Measurements from ENCODE around the gene EIF4G2.
A peak's percentile ranks its signal among the peaks of the same experiment; 100 is the strongest.

Gene EIF4G2

GRCh38 chr11:10758957-10759356 lies 49.8 kb downstream of the EIF4G2 start:
- Histone ChIP-seq H3K4me3 (ENCODE audit: insufficient read depth, low read depth, low read length, poor library complexity, severe bottlenecking) (no peak overlapping the region), H3K9me3 (ENCODE audit: control insufficient read depth, low read length) (no peaks in the 10 kb centered on the region), H3K27ac (ENCODE audit: insufficient read depth, low read length, poor library complexity, severe bottlenecking) (no peak overlapping the region), H3K4me1 (ENCODE audit: control insufficient read depth, insufficient read depth, low read length, poor library complexity, severe bottlenecking) (peaks cover 3% of the 10 kb centered on the region), H3K27me3 (replicated peaks; ENCODE audit: control insufficient read depth, insufficient read depth, low read length, poor library complexity, severe bottlenecking) (no peaks in the 10 kb centered on the region), H3K36me3 (ENCODE audit: control insufficient read depth, insufficient read depth, low read length) (peaks cover 82% of the 10 kb centered on the region)
- no peak for DNase-seq

GRCh38 chr11:10752486-10752885 lies 56.2 kb downstream of the EIF4G2 start:
- H3K36me3 ChIP-seq (ENCODE audit: control insufficient read depth, insufficient read depth, low read length) = peaks cover 29% of the 10 kb centered on the region
- H3K27ac ChIP-seq (ENCODE audit: insufficient read depth, low read length, poor library complexity, severe bottlenecking) = no peak overlapping the region
- H3K4me3 ChIP-seq (ENCODE audit: insufficient read depth, low read depth, low read length, poor library complexity, severe bottlenecking) = peak overlapping the region; percentile 92
- H3K9me3 ChIP-seq (ENCODE audit: control insufficient read depth, low read length) = no peaks in the 10 kb centered on the region
- no peaks in the 10 kb centered on the region for H3K27me3 ChIP-seq (replicated peaks; ENCODE audit: control insufficient read depth, insufficient read depth, low read length, poor library complexity, severe bottlenecking)
- no peak for DNase-seq
- peaks cover 13% of the 10 kb centered on the region for H3K4me1 ChIP-seq (ENCODE audit: control insufficient read depth, insufficient read depth, low read length, poor library complexity, severe bottlenecking)

DNA sequence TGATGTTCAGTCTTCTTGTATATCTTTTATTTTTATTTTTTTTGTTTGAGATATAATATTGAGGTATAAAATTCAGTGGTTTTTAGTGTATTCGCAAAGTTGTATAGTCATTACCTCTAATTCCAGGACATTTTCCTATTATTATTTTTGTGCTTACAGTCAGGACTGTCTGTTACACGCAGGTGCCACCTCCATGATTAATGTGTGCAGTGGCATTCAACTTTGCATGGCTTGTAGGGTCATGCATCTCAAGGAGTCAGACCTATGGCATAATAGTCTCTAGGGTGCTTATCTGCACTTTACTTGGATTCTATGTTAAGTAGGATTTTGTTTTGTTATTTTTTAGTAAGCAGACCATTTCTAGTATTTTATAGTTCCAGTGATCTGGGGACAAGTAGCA lies 56.7 kb downstream of the EIF4G2 start:
- H3K36me3 ChIP-seq (ENCODE audit: control insufficient read depth, insufficient read depth, low read length) = peaks cover 25% of the 10 kb centered on the region
- H3K9me3 ChIP-seq (ENCODE audit: control insufficient read depth, low read length) = no peaks in the 10 kb centered on the region
- H3K27me3 ChIP-seq (replicated peaks; ENCODE audit: control insufficient read depth, insufficient read depth, low read length, poor library complexity, severe bottlenecking) = no peaks in the 10 kb centered on the region
- peaks cover 13% of the 10 kb centered on the region for H3K4me1 ChIP-seq (ENCODE audit: control insufficient read depth, insufficient read depth, low read length, poor library complexity, severe bottlenecking)
- no peak for DNase-seq
- H3K27ac ChIP-seq (ENCODE audit: insufficient read depth, low read length, poor library complexity, severe bottlenecking) = no peak overlapping the region
- H3K4me3 ChIP-seq (ENCODE audit: insufficient read depth, low read depth, low read length, poor library complexity, severe bottlenecking) = peak overlapping the region; percentile 92

GRCh38 chr11:10751581-10751940 lies 57.2 kb downstream of the EIF4G2 start:
- DNase-seq = no peak
- H3K27ac ChIP-seq (ENCODE audit: insufficient read depth, low read length, poor library complexity, severe bottlenecking) = peak overlapping the region; percentile 76
- no peaks in the 10 kb centered on the region for H3K9me3 ChIP-seq (ENCODE audit: control insufficient read depth, low read length)
- H3K27me3 ChIP-seq (replicated peaks; ENCODE audit: control insufficient read depth, insufficient read depth, low read length, poor library complexity, severe bottlenecking) = no peaks in the 10 kb centered on the region
- peaks cover 13% of the 10 kb centered on the region for H3K4me1 ChIP-seq (ENCODE audit: control insufficient read depth, insufficient read depth, low read length, poor library complexity, severe bottlenecking)
- H3K36me3 ChIP-seq (ENCODE audit: control insufficient read depth, insufficient read depth, low read length) = peaks cover 20% of the 10 kb centered on the region
- H3K4me3 ChIP-seq (ENCODE audit: insufficient read depth, low read depth, low read length, poor library complexity, severe bottlenecking) = peak overlapping the region; percentile 92

DNA sequence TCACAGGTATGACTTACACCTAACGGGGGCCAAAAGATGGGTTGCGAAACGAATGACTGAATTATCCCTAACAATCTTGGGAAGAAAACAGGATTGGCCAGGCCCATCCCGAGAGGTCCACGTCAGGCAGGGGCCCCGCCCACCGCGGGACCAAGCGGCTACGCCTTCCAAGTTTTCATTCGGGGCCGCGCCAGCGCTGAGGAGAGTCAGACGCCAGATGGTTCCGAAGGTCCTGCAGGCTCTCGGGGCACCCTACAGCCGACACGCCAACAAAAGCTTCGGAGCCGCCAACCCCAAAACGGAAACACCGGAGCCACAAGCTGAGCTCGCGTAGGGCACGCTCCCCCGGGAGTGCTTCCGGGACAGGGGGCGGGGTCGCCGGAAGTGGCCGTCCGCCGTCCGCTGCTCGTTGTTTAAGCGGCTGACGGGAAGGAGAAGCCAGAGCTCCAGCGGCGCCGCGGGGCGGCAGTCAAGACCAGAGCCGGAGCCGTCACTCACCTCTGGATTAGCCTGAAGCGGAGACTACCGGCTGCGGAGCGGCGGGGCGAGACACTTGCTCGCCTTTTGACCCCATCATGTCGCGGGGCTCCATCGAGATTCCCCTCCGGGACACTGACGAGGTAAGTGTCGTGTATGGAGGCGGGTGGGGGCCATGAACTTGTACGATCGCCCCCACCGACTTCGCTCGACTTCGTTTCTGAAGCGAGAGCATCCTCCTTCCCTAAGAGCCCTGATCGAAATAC lies 57.7 kb downstream of the EIF4G2 start, which contains the start of gene CTR9:
CTR9 (plus strand) TSS at position 409 of the 743 bp plus-strand sequence; CDS start at position 576, 167 bp downstream.
- H3K27ac ChIP-seq (ENCODE audit: insufficient read depth, low read length, poor library complexity, severe bottlenecking) = peak within 1 kb of the TSS; percentile 76
- H3K27me3 ChIP-seq (replicated peaks; ENCODE audit: control insufficient read depth, insufficient read depth, low read length, poor library complexity, severe bottlenecking) = no peaks in the 10 kb centered on the region
- peaks cover 13% of the 10 kb centered on the region for H3K4me1 ChIP-seq (ENCODE audit: control insufficient read depth, insufficient read depth, low read length, poor library complexity, severe bottlenecking)
- H3K9me3 ChIP-seq (ENCODE audit: control insufficient read depth, low read length) = no peaks in the 10 kb centered on the region
- peaks cover 16% of the 10 kb centered on the region for H3K36me3 ChIP-seq (ENCODE audit: control insufficient read depth, insufficient read depth, low read length)
- peak; percentile 87 to 89 (median 88) for DNase-seq
- H3K4me3 ChIP-seq (ENCODE audit: insufficient read depth, low read depth, low read length, poor library complexity, severe bottlenecking) = peak within 1 kb of the TSS; percentile 92

GRCh38 chr11:10749476-10749875 lies 59.2 kb downstream of the EIF4G2 start:
- H3K4me3 ChIP-seq (ENCODE audit: insufficient read depth, low read depth, low read length, poor library complexity, severe bottlenecking) = no peak overlapping the region
- H3K36me3 ChIP-seq (ENCODE audit: control insufficient read depth, insufficient read depth, low read length) = peaks cover 7% of the 10 kb centered on the region
- no peak overlapping the region for H3K27ac ChIP-seq (ENCODE audit: insufficient read depth, low read length, poor library complexity, severe bottlenecking)

GRCh38 chr11:10747733-10748132 lies 61.0 kb downstream of the EIF4G2 start:
- H3K4me1 ChIP-seq (ENCODE audit: control insufficient read depth, insufficient read depth, low read length, poor library complexity, severe bottlenecking) = peaks cover 18% of the 10 kb centered on the region

More at GRCh38 chr11:10749476-10749875, 59.2 kb downstream of the EIF4G2 start:
- Histone ChIP-seq H3K9me3 (ENCODE audit: control insufficient read depth, low read length) (no peaks in the 10 kb centered on the region), H3K4me1 (ENCODE audit: control insufficient read depth, insufficient read depth, low read length, poor library complexity, severe bottlenecking) (peaks cover 13% of the 10 kb centered on the region), H3K27me3 (replicated peaks; ENCODE audit: control insufficient read depth, insufficient read depth, low read length, poor library complexity, severe bottlenecking) (no peaks in the 10 kb centered on the region)
- DNase-seq = no peak

More at GRCh38 chr11:10747733-10748132, 61.0 kb downstream of the EIF4G2 start:
- H3K27me3 ChIP-seq (replicated peaks; ENCODE audit: control insufficient read depth, insufficient read depth, low read length, poor library complexity, severe bottlenecking) = no peaks in the 10 kb centered on the region
- H3K36me3 ChIP-seq (ENCODE audit: control insufficient read depth, insufficient read depth, low read length) = no peaks in the 10 kb centered on the region
- no peaks in the 10 kb centered on the region for H3K9me3 ChIP-seq (ENCODE audit: control insufficient read depth, low read length)
- DNase-seq = no peak
- H3K27ac ChIP-seq (ENCODE audit: insufficient read depth, low read length, poor library complexity, severe bottlenecking) = no peak overlapping the region
- no peak overlapping the region for H3K4me3 ChIP-seq (ENCODE audit: insufficient read depth, low read depth, low read length, poor library complexity, severe bottlenecking)
